Hepatocyte (in vitro differentiated cells): ENCODE data around the gene SARS2. TPM values are rescaled to one million over a fixed set of nuclear protein-coding genes. Genes with fewer than 3 reads are reported as not detected.

Source experiments
- DNase-seq: peaks from one replicate; pipeline ENCODE4 v3.0.0-alpha.2; 2016; ENCODE audit warnings: low spot score
- H2AFZ ChIP-seq: fragments of 200-600 bp; sonication (generic); 2 replicates; pipeline ENCODE4 v1.6.0; 2016; ENCODE audit warnings: antibody characterized with exemption, mild to moderate bottlenecking
- H3K27ac ChIP-seq: fragments of 200-600 bp; sonication (generic); 2 replicates; pipeline ENCODE4 v1.5.1; 2016; ENCODE audit warnings: mild to moderate bottlenecking
- H3K27me3 ChIP-seq: fragments of 200-600 bp; sonication (generic); 2 replicates; pipeline ENCODE4 v1.6.1; 2016
- H3K36me3 ChIP-seq: fragments of 200-600 bp; sonication (generic); replicated peaks from 2 replicates; pipeline ENCODE4 v1.5.1; 2016; ENCODE audit warnings: low read depth; ENCODE audit not compliant: insufficient read depth
- H3K4me1 ChIP-seq: fragments of 200-600 bp; sonication (generic); 2 replicates; pipeline ENCODE4 v1.5.1; 2016; ENCODE audit warnings: mild to moderate bottlenecking, moderate library complexity; ENCODE audit not compliant: insufficient read depth
- H3K4me2 ChIP-seq: fragments of 200-600 bp; sonication (generic); 2 replicates; pipeline ENCODE4 v1.6.0; 2016
- H3K4me3 ChIP-seq: fragments of 200-600 bp; sonication (generic); 2 replicates; pipeline ENCODE4 v1.5.1; 2016; ENCODE audit warnings: mild to moderate bottlenecking
- H3K79me2 ChIP-seq: fragments of 200-600 bp; sonication (generic); 2 replicates; pipeline ENCODE4 v1.6.0; 2017; ENCODE audit warnings: mild to moderate bottlenecking
- H3K9me2 ChIP-seq: fragments of 200-600 bp; sonication (generic); replicated peaks from 2 replicates; pipeline ENCODE4 v1.6.0; 2017; ENCODE audit warnings: mild to moderate bottlenecking; ENCODE audit not compliant: insufficient read depth
- H3K9me3 ChIP-seq: fragments of 200-600 bp; sonication (generic); 2 replicates; pipeline ENCODE4 v1.5.1; 2016; ENCODE audit warnings: low read depth, mild to moderate bottlenecking
- H4K20me1 ChIP-seq: fragments of 200-600 bp; sonication (generic); 2 replicates; pipeline ENCODE4 v1.6.0; 2016; ENCODE audit warnings: mild to moderate bottlenecking; ENCODE audit not compliant: insufficient read depth, poor library complexity, severe bottlenecking
- CTCF ChIP-seq: fragments of 200-600 bp; sonication (generic); IDR thresholded peaks from 2 replicates; pipeline ENCODE4 v1.5.1; 2016; ENCODE audit warnings: antibody characterized with exemption, mild to moderate bottlenecking; ENCODE audit not compliant: poor library complexity
- EZH2 ChIP-seq: fragments of 200-600 bp; sonication (generic); IDR thresholded peaks from 2 replicates; pipeline ENCODE4 v1.6.1; 2016; ENCODE audit warnings: antibody characterized with exemption, mild to moderate bottlenecking, borderline replicate concordance
- EZH2phosphoT487 ChIP-seq: fragments of 200-600 bp; sonication (generic); IDR thresholded peaks from one replicate; pipeline ENCODE4 v1.6.1; 2018; ENCODE audit warnings: antibody characterized with exemption, mild to moderate bottlenecking, low read depth, moderate library complexity; ENCODE audit not compliant: unreplicated experiment, severe bottlenecking
- WGBS: methylation state at CpG from one replicate; pipeline ENCODE4 v1.1.6; 2016; ENCODE audit warnings: low lambda C conversion rate; ENCODE audit errors: missing lambda C conversion rate; 5-methylcytosine and 5-hydroxymethylcytosine counted together
- polyA plus RNA-seq: library from polyadenylated mRNA; unstranded; fragments of >200 nt; fragmentation: Nextera tagmentation; extraction: Ambion mirVana; gene quantifications from 2 replicates; pipeline ENCODE4 v1.2.1, GENCODE V29; 2016
- total RNA-seq: library from RNA; depleted of rRNA; stranded (reverse); fragments of >200 nt; gene quantifications from 2 replicates; pipeline ENCODE4 v1.2.3, GENCODE V29; 2014

SARS2 gene
- total and polyA plus RNA-seq, 2 experiments from 2014 or later, result 24.2 to 47.7 TPM

- Histone ChIP-seq H3K79me2 (no peaks in the 10 kb centered on the region), H3K9me2 (no peaks in the 10 kb centered on the region), H3K27me3 (no peaks in the 10 kb centered on the region), H4K20me1 (no peaks in the 10 kb centered on the region), H3K36me3 (no peaks in the 10 kb centered on the region), H3K4me2 (no peak overlapping the region), H2AFZ (no peak overlapping the region), H3K4me1 (peaks cover 14% of the 10 kb centered on the region), H3K27ac (no peak overlapping the region), H3K9me3 (no peaks in the 10 kb centered on the region), H3K4me3 (no peak overlapping the region)
- TF ChIP-seq CTCF (no peak), EZH2 (no peak), EZH2phosphoT487 (no peak)
- WGBS, result 93% methylated on average over 9 of the region's 9 CpGs
- no peak for DNase-seq
Measured at GRCh38 chr19:38883286-38883685, 47.3 kb downstream of the SARS2 start.

- Histone ChIP-seq H3K4me3 (no peak overlapping the region), H4K20me1 (no peaks in the 10 kb centered on the region), H3K9me2 (no peaks in the 10 kb centered on the region), H3K4me2 (no peak overlapping the region), H3K9me3 (no peaks in the 10 kb centered on the region), H3K36me3 (no peaks in the 10 kb centered on the region), H3K4me1 (peaks cover 18% of the 10 kb centered on the region), H3K27me3 (no peaks in the 10 kb centered on the region), H2AFZ (no peak overlapping the region), H3K79me2 (no peaks in the 10 kb centered on the region), H3K27ac (no peak overlapping the region)
- DNase-seq, result no peak
- TF ChIP-seq EZH2phosphoT487 (no peak), CTCF (no peak), EZH2 (no peak)
- 97% methylated on average over 11 of the region's 19 CpGs for WGBS
Measured at GRCh38 chr19:38880882-38881609, 49.5 kb downstream of the SARS2 start.

- peaks cover 18% of the 10 kb centered on the region for H3K4me1 ChIP-seq
- 90% methylated on average over 18 of the region's 19 CpGs for WGBS
- no peak for DNase-seq
Measured at GRCh38 chr19:38880076-38880881, 50.3 kb downstream of the SARS2 start.

More at GRCh38 chr19:38880076-38880881, 50.3 kb downstream of the SARS2 start:
- no peaks in the 10 kb centered on the region for H4K20me1 ChIP-seq
- H3K27me3 ChIP-seq, result no peaks in the 10 kb centered on the region
- TF ChIP-seq CTCF (no peak), EZH2 (no peak), EZH2phosphoT487 (no peak)
- no peak overlapping the region for H3K27ac ChIP-seq
- no peaks in the 10 kb centered on the region for H3K79me2 ChIP-seq
- H3K9me2 ChIP-seq, result no peaks in the 10 kb centered on the region
- H2AFZ ChIP-seq, result no peak overlapping the region
- no peak overlapping the region for H3K4me2 ChIP-seq
- no peaks in the 10 kb centered on the region for H3K36me3 ChIP-seq
- H3K9me3 ChIP-seq, result no peaks in the 10 kb centered on the region
- H3K4me3 ChIP-seq, result no peak overlapping the region
